ENCODE data around the gene BID.

The BID gene

DNA sequence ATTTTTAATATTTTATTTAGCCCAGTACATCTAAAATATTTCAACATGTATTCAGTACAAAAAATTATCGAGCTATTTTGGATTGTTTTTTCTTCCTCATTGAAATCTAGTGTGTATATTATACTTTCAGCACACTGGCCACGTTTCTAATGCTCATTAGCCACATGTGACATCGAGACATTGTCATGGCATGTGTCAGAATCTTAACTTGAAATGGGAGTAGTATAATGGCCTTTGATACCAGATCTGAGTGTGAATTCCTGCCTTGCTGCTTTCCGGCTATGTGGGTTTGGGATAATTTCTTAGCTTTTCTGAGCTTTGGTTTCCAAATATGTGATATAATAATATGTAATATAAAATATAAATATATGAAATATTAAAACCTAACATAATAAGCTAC is 81.4 kb downstream of the BID start:
- DNase-seq = no peak
- TF ChIP-seq POLR2A (IDR thresholded peaks at IDR 0.05; ENCODE audit: low read length) = no peak
- no peak for TF ChIP-seq GATA1 (IDR thresholded peaks at IDR 0.05; ENCODE audit: low read depth, low read length)

DNA sequence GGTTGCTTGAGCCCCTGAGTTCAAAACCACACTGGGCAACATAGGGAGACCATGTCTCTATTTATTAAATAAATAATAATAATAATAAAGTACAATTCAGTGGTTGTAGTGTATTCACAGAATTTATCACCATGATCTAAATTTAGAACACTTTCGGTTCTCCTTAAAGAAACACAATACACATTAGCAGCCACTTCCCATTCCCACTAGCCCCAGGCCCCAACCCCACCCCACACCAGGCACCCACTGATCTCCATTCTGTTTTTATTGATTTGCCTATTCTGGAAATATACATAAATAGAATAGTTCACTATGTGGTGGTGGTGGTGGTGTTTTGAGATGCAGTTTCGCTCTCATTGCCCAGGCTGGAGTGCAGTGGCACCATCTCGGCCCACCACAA is 90.0 kb downstream of the BID start:
- TF ChIP-seq POLR2A (IDR thresholded peaks at IDR 0.05; ENCODE audit: low read length) (no peak), GATA1 (IDR thresholded peaks at IDR 0.05; ENCODE audit: low read depth, low read length) (no peak)

More for the DNA sequence above, 90.0 kb downstream of the BID start:
- no peak for DNase-seq
